Endothelial cell of umbilical vein (primary cell): Measurements from ENCODE around the gene C6orf136. TPM values are rescaled to one million over a fixed set of nuclear protein-coding genes. Genes with fewer than 3 reads are reported as not detected.

ENCODE experiments used
- BruUV-seq: library from RNA; stranded (reverse); fragments of 400-500 nt; replicated peaks from 2 replicates; lab custom pipeline; 2021; lab: Mats Ljungman, UMichigan
- CTCF ChIA-PET: fragments of 300-600, 350-600 bp; sonication (Branson Sonifier 250); formaldehyde crosslinking; loops from one replicate; lab custom pipeline; 2021; ENCODE audit warnings: antibody characterized with exemption, inconsistent platforms; lab: Charles Lee
- POLR2A ChIA-PET: fragments of 300-600, 350-600 bp; sonication (Branson Sonifier 250); formaldehyde crosslinking; loops from one replicate; lab custom pipeline; 2021; ENCODE audit warnings: antibody characterized with exemption, inconsistent platforms; lab: Charles Lee
- DNase-seq: peaks from one replicate; pipeline ENCODE4 v3.0.0-alpha.2; 2011; ENCODE audit warnings: low read depth, low spot score
- FAIRE-seq: peaks from 2 replicates; lab custom pipeline; 2011; peaks lifted over from hg19 to GRCh38; lab: Jason Lieb, UNC
- H2AFZ ChIP-seq: 2 replicates; pipeline ENCODE4 v1.6.0; 2012; ENCODE audit warnings: low read depth, low read length, control low read depth, inconsistent platforms
- H3K27ac ChIP-seq: 2 replicates; pipeline ENCODE4 v1.5.1; 2011; ENCODE audit warnings: low read depth, mild to moderate bottlenecking, control low read depth, low read length, moderate library complexity; ENCODE audit not compliant: insufficient read depth
- H3K27me3 ChIP-seq, 2 experiments: 2 replicates each; pipeline versions ENCODE4 v1.6.0 to v1.6.1; 2011; ENCODE audit warnings: low read length in 2 of 2, mixed read lengths in 1 of 2; ENCODE audit not compliant: control insufficient read depth in 2 of 2, insufficient read depth in 2 of 2
- H3K36me3 ChIP-seq, 2 experiments: 2 replicates in 1 of 2; 3 replicates in 1 of 2; pipeline ENCODE4 v1.5.1; 2011; ENCODE audit warnings: low read length in 2 of 2, mild to moderate bottlenecking in 1 of 2, moderate library complexity in 1 of 2; ENCODE audit not compliant: control insufficient read depth in 2 of 2, insufficient read depth in 2 of 2; ENCODE audit errors: extremely low read depth in 1 of 2
- H3K4me1 ChIP-seq: 3 replicates; pipeline ENCODE4 v1.5.1; 2011; ENCODE audit warnings: mild to moderate bottlenecking, low read length; ENCODE audit not compliant: control insufficient read depth, insufficient read depth; ENCODE audit errors: extremely low read depth
- H3K4me2 ChIP-seq: 2 replicates; pipeline ENCODE4 v1.6.1; 2011; ENCODE audit warnings: low read length, control low read depth, mixed read lengths; ENCODE audit not compliant: insufficient read depth
- H3K4me3 ChIP-seq, 3 experiments: fragments of 200-600 bp in 1 of 3; sonication (generic), shearing (Covaris generic) in 1 of 3; replicated peaks in 1 of 3; 2 replicates each; pipeline ENCODE4 v1.5.1; 2011 to 2016; ENCODE audit warnings: control low read depth in 3 of 3, low read length in 3 of 3, mild to moderate bottlenecking in 2 of 3, inconsistent platforms in 1 of 3, low read depth in 1 of 3, moderate library complexity in 1 of 3; ENCODE audit not compliant: insufficient read depth in 1 of 3
- H3K79me2 ChIP-seq: 2 replicates; pipeline ENCODE4 v1.6.0; 2012; ENCODE audit warnings: low read length, inconsistent platforms; ENCODE audit not compliant: control insufficient read depth, insufficient read depth
- H3K9ac ChIP-seq: replicated peaks from 2 replicates; pipeline ENCODE3; 2011; ENCODE audit warnings: low read length, control low read depth; ENCODE audit not compliant: insufficient read depth; ENCODE audit errors: extremely low read depth
- H3K9me1 ChIP-seq: replicated peaks from 3 replicates; pipeline ENCODE4 v1.6.0; 2011; ENCODE audit warnings: mild to moderate bottlenecking, low read length; ENCODE audit not compliant: control insufficient read depth, insufficient read depth; ENCODE audit errors: extremely low read depth
- H3K9me3 ChIP-seq: replicated peaks from 2 replicates; pipeline ENCODE4 v1.5.1; 2012; ENCODE audit warnings: low read length, inconsistent platforms; ENCODE audit not compliant: control insufficient read depth, insufficient read depth
- H4K20me1 ChIP-seq: replicated peaks from 2 replicates; pipeline ENCODE3; 2011; ENCODE audit warnings: mild to moderate bottlenecking, low read length; ENCODE audit not compliant: control insufficient read depth, insufficient read depth; ENCODE audit errors: extremely low read depth
- EZH2 ChIP-seq: IDR thresholded peaks from 2 replicates; pipeline ENCODE4 v1.6.1; 2012; ENCODE audit warnings: borderline replicate concordance, low read depth, mild to moderate bottlenecking, moderate library complexity, low read length, inconsistent platforms; ENCODE audit not compliant: severe bottlenecking
- GATA2 ChIP-seq: IDR thresholded peaks from 2 replicates; pipeline ENCODE4 v1.7.0; 2011; ENCODE audit warnings: low read depth, mild to moderate bottlenecking, moderate library complexity, mixed read lengths, low read length; ENCODE audit not compliant: insufficient read length, insufficient read depth
- POLR2A ChIP-seq: IDR thresholded peaks from 2 replicates; pipeline ENCODE4 v1.6.1; 2012; ENCODE audit warnings: low read depth, mild to moderate bottlenecking, control low read depth, low read length
- POLR2AphosphoS5 ChIP-seq: IDR thresholded peaks from 2 replicates; pipeline ENCODE4 v1.6.1; 2012; ENCODE audit warnings: low read depth, mild to moderate bottlenecking, control low read depth, low read length, moderate library complexity; ENCODE audit not compliant: insufficient read depth
- dilution Hi-C: fragments of 300-500 bp; cut with MboI; formaldehyde crosslinking; loops from one replicate; pipeline ENCODE4 v1.15.0; 2019; ENCODE audit warnings: low sequenced_read_pairs; ENCODE audit not compliant: extremely low pct_ligation_motif_present
- intact Hi-C: fragments of 100-400 bp; cut with micrococcal nuclease; formaldehyde crosslinking; loops from one replicate; pipeline ENCODE4 v1.10.0; 2022
- polyA plus RNA-seq, 4 experiments: library from polyadenylated mRNA; depleted of rRNA in 3 of 4; stranded (reverse) in 3 of 4; unstranded in 1 of 4; fragments of >200 nt; gene quantifications; 2 replicates each; pipeline versions ENCODE4 v1.2.1 to v1.2.3, GENCODE V29; 2011 to 2012; ENCODE audit warnings: missing spikeins in 1 of 4
- total RNA-seq: library from RNA; stranded (reverse); gene quantifications from 2 replicates; pipeline ENCODE4 v1.2.3, GENCODE V29; 2021
- TF ChIP-seq, protein P1 (sequence below), 2 donors: IDR thresholded peaks; 1 replicate in 1 of 2; 2 replicates in 1 of 2; pipeline ENCODE4 v1.5.1; 2011; ENCODE audit warnings: low read length in 2 of 2, mild to moderate bottlenecking in 2 of 2, moderate library complexity in 2 of 2, control low read depth in 1 of 2, inconsistent platforms in 1 of 2, low read depth in 1 of 2; ENCODE audit not compliant: insufficient read depth in 1 of 2; ENCODE audit errors: extremely low read depth in 1 of 2

Gene C6orf136
- total and polyA plus RNA-seq, 2 donors (not counting 3 experiments of a cell fraction or from before 2014, with no cell fraction given) = 19.1 to 21.0 TPM

DNA sequence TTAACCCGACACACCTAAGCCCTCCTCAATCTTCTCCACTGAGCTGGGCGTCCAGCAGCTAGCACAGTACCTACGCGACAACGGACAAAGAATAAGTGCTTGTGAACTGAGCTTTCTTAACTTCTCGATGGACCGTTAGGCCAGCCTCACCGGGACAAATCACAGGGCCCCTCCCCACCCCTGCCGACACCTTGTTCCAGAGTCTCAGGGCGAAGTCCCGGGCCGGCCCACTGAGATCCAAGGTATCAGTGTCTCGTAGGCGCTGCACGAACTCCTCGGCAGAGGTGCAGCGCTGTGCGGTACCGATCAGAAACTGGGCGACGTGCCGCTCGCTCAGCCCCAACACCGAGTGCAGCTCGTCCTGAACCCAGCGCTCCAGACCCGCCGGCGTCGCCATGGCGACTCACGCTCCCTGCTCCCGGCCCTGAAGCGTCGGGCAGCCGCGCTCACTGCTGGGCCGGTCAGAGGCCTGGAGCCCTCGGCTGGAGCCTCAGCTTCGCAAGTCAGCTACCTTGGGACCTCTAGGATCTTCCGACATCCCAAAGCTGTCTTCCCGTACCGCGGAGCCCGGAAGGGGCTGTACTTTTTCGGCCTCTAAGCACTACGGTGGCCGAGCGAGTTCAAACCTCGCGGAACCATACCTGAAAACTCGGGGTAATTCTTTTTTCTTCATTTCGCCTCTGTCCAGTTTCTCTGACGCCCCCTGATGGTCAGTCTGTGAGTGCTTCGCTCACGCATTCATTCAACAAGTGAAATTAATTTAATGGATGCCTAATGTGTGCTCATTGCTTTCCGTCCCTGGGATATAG, 25.7 kb downstream of the C6orf136 start, which contains the start of gene DHX16:
DHX16 (minus strand) TSS at position 562 of the 809 bp plus-strand sequence; CDS start at position 397, 165 bp downstream.
- Histone ChIP-seq H3K4me1 (peaks cover 6% of the 10 kb centered on the region), H3K9me1 (no peaks in the 10 kb centered on the region), H3K9ac (peak within 1 kb of the TSS; percentile 72), H3K36me3 (peaks cover 9 to 24% of the 10 kb centered on the region in 2 experiments), H3K4me2 (peak within 1 kb of the TSS; percentile 82), H4K20me1 (no peaks in the 10 kb centered on the region), H2AFZ (peak within 1 kb of the TSS; percentile 58), H3K9me3 (no peaks in the 10 kb centered on the region), H3K27me3 (no peaks in the 10 kb centered on the region), H3K27ac (peak within 1 kb of the TSS; percentile 11), H3K79me2 (peaks cover 11% of the 10 kb centered on the region), H3K4me3 (peak within 1 kb of the TSS; percentile 38 to 82 (median 73))
- ChIA-PET POLR2A (interaction anchor here (1.0 to 1.3 kb wide), 2 partner anchors 9 to 58 kb away, joined by 6 to 17 read pairs; no protein-coding TSS in a partner anchor), CTCF (interaction anchor here (0.7 to 5.6 kb wide), 26 partner anchors 8 to 415 kb away, joined by 3 to 55 read pairs (median 6); partner anchors contain the start of genes ABCF1, MRPS18B, NRM and PRR3)
- intact Hi-C loops (loop anchor here (1.0 to 5.0 kb wide), 4 partner anchors 25 to 190 kb away; partner anchors contain the start of gene C6orf136), dilution Hi-C loops (no loop called here)
- TSS peak; percentile 37 for BruUV-seq
- peak; percentile 97 for DNase-seq
- TF ChIP-seq POLR2AphosphoS5 = peak; percentile 91
- no peak for TF ChIP-seq GATA2
- TF ChIP-seq POLR2A = peak; percentile 85
- TF ChIP-seq EZH2 = no peak
- TF ChIP-seq, protein P1, sequence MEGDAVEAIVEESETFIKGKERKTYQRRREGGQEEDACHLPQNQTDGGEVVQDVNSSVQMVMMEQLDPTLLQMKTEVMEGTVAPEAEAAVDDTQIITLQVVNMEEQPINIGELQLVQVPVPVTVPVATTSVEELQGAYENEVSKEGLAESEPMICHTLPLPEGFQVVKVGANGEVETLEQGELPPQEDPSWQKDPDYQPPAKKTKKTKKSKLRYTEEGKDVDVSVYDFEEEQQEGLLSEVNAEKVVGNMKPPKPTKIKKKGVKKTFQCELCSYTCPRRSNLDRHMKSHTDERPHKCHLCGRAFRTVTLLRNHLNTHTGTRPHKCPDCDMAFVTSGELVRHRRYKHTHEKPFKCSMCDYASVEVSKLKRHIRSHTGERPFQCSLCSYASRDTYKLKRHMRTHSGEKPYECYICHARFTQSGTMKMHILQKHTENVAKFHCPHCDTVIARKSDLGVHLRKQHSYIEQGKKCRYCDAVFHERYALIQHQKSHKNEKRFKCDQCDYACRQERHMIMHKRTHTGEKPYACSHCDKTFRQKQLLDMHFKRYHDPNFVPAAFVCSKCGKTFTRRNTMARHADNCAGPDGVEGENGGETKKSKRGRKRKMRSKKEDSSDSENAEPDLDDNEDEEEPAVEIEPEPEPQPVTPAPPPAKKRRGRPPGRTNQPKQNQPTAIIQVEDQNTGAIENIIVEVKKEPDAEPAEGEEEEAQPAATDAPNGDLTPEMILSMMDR (IDR thresholded peaks at IDR 0.05; ENCODE audit: extremely low read depth in 1 of 2, insufficient read depth in 1 of 2, low read depth in 1 of 2, low read length in 2 of 2) = peak; percentile 84 to 93
- FAIRE-seq = peak; percentile 99
